DND-41 (cell line): Measurements from ENCODE around the gene HDAC4.

ENCODE experiments used
- EZH2 ChIP-seq: IDR thresholded peaks from 3 replicates; pipeline ENCODE4 v1.6.1; 2012; ENCODE audit warnings: borderline replicate concordance, low read depth, mild to moderate bottlenecking, moderate library complexity, low read length, inconsistent platforms; ENCODE audit not compliant: severe bottlenecking
- TF ChIP-seq, protein P1 (sequence below): IDR thresholded peaks from 2 replicates; pipeline ENCODE4 v1.5.1; 2012; ENCODE audit warnings: borderline replicate concordance, low read length, moderate library complexity, mild to moderate bottlenecking; ENCODE audit not compliant: poor library complexity, severe bottlenecking; ENCODE audit errors: extremely low read depth

- no peak for TF ChIP-seq EZH2
- TF ChIP-seq, protein P1, sequence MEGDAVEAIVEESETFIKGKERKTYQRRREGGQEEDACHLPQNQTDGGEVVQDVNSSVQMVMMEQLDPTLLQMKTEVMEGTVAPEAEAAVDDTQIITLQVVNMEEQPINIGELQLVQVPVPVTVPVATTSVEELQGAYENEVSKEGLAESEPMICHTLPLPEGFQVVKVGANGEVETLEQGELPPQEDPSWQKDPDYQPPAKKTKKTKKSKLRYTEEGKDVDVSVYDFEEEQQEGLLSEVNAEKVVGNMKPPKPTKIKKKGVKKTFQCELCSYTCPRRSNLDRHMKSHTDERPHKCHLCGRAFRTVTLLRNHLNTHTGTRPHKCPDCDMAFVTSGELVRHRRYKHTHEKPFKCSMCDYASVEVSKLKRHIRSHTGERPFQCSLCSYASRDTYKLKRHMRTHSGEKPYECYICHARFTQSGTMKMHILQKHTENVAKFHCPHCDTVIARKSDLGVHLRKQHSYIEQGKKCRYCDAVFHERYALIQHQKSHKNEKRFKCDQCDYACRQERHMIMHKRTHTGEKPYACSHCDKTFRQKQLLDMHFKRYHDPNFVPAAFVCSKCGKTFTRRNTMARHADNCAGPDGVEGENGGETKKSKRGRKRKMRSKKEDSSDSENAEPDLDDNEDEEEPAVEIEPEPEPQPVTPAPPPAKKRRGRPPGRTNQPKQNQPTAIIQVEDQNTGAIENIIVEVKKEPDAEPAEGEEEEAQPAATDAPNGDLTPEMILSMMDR, result no peak
Observed at GRCh38 chr2:239409976-239410375, 9.2 kb upstream of the HDAC4 start.
